ENCODE data around the gene DDX5. TPM values are rescaled to one million over a fixed set of nuclear protein-coding genes. Genes with fewer than 3 reads are reported as not detected.

The DDX5 gene
- total RNA-seq, 1 experiment from 2014 or later = 869 TPM

GRCh38 chr17:64515829-64516228 is 9.7 kb upstream of the DDX5 start:
- H3K27ac Mint-ChIP-seq = no peak overlapping the region
- no peak overlapping the region for H4K5ac ChIP-seq (ENCODE audit: insufficient read length, low read depth, low read length)
- no peaks in the 10 kb centered on the region for H3K9me3 Mint-ChIP-seq
- H3K9ac ChIP-seq (ENCODE audit: extremely low read depth, insufficient read length, low read length) = no peak overlapping the region
- H3K4me3 Mint-ChIP-seq = no peak overlapping the region
- no peak overlapping the region for H2AK5ac ChIP-seq (ENCODE audit: insufficient read length, low read length)
- no peak overlapping the region for H4K91ac ChIP-seq (ENCODE audit: insufficient read length, low read depth, low read length)
- no peak overlapping the region for H2BK120ac ChIP-seq (ENCODE audit: low read depth, low read length, poor library complexity, severe bottlenecking)
- H2BK20ac ChIP-seq (ENCODE audit: low read depth, low read length, poor library complexity, severe bottlenecking) = no peak overlapping the region
- no peak overlapping the region for H2AFZ ChIP-seq (ENCODE audit: low read length)
- no peak for TF ChIP-seq CTCF (conservative IDR thresholded peaks at IDR 0.05)
- WGBS (ENCODE audit: extremely low coverage, insufficient read length, low lambda C conversion rate) = no CpG with 5 or more reads among the region's 1 CpG
- no peak overlapping the region for H3T11ph ChIP-seq (ENCODE audit: low read length)
- no peaks in the 10 kb centered on the region for H3K4me1 ChIP-seq (ENCODE audit: insufficient read depth, low read length)
- H3K27me3 Mint-ChIP-seq (ENCODE audit: low read depth) = no peaks in the 10 kb centered on the region
- H3K79me2 ChIP-seq (ENCODE audit: insufficient read depth, low read length) = no peaks in the 10 kb centered on the region
- peaks cover 2 to 5% of the 10 kb centered on the region in 2 experiments for H3K4me1 Mint-ChIP-seq
- H3K9me3 ChIP-seq (ENCODE audit: control insufficient read depth, low read depth, low read length) = no peaks in the 10 kb centered on the region
- no peaks in the 10 kb centered on the region for H4K20me1 ChIP-seq (ENCODE audit: control insufficient read depth, insufficient read depth, insufficient read length)
- peaks cover 7% of the 10 kb centered on the region for H3K79me1 ChIP-seq (ENCODE audit: insufficient read depth, low read depth, low read length, poor library complexity, severe bottlenecking)
- H3K36me3 Mint-ChIP-seq (ENCODE audit: insufficient read depth in 1 of 3, low read depth in 3 of 3) = peaks cover 45 to 90% (median 80%) of the 10 kb centered on the region in 3 experiments; a peak in 6 of 7 replicates
- H2BK5ac ChIP-seq (ENCODE audit: insufficient read length, low read length) = no peak overlapping the region
- H2BK15ac ChIP-seq (ENCODE audit: low read depth, low read length) = no peak overlapping the region
- no peak overlapping the region for H2BK12ac ChIP-seq (ENCODE audit: insufficient read length, low read depth, low read length)
- no peak overlapping the region for H4K8ac ChIP-seq (replicated peaks; ENCODE audit: insufficient read length, low read depth, low read length)
- no peak overlapping the region for H3K4ac ChIP-seq (ENCODE audit: low read depth, low read length)
- H3K18ac ChIP-seq (ENCODE audit: insufficient read length, low read depth, low read length) = no peak overlapping the region
- H3K27ac ChIP-seq (ENCODE audit: insufficient read length, low read depth, low read length) = no peak overlapping the region
- H3K23ac ChIP-seq (ENCODE audit: insufficient read length, low read depth, low read length) = no peak overlapping the region
- no peak overlapping the region for H3K4me2 ChIP-seq (ENCODE audit: insufficient read depth, insufficient read length, low read length)
- H3K14ac ChIP-seq (ENCODE audit: insufficient read depth, low read length) = no peak overlapping the region
- no peak for DNase-seq
- H3K23me2 ChIP-seq (ENCODE audit: insufficient read length, low read depth, low read length, poor library complexity, severe bottlenecking) = no peaks in the 10 kb centered on the region
- no peak overlapping the region for H3K56ac ChIP-seq (ENCODE audit: insufficient read length, low read depth, low read length)
- H3K27me3 ChIP-seq (ENCODE audit: insufficient read depth, low read length) = no peaks in the 10 kb centered on the region
